GOT3 (cell line): ENCODE data around the gene ACSBG1.

Source experiments
- DNase-seq: peaks from one replicate; lab custom pipeline; 2025; ENCODE audit warnings: mixed read lengths; lab: John Stamatoyannopoulos, UW

ACSBG1 gene

GRCh38 chr15:78130466-78131294, 103.7 kb downstream of the ACSBG1 start:
- no peak for DNase-seq

GRCh38 chr15:78129751-78130287, 104.5 kb downstream of the ACSBG1 start:
- DNase-seq: no peak

- no peak for DNase-seq
Measured at GRCh38 chr15:78129077-78129750, 105.2 kb downstream of the ACSBG1 start.

- DNase-seq: no peak
Measured at GRCh38 chr15:78127882-78128281, 106.5 kb downstream of the ACSBG1 start.

- no peak for DNase-seq
Measured at GRCh38 chr15:78125267-78125666, 109.1 kb downstream of the ACSBG1 start.

GRCh38 chr15:78120523-78120922, 113.8 kb downstream of the ACSBG1 start:
- no peak for DNase-seq
